ENCODE data around the gene DPYSL4.

DNA sequence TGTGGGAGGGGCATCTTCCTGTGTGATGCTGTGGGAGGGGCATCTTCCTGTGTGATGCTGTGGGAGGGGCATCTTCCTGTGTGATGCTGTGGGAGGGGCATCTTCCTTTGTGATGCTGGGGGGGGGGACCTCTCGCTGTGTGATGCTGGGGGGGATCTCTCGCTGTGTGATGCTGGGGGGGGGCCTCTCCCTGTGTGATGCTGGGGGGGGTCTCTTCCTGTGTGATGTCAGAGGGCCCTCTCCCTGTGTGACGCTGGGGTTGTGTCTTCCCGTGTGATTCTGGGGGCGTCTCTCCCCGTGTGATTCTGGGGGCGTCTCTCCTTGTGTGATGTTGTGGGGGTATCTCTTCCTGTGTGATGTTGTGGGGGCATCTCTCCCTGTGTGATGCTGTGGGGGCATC, 27.9 kb upstream of the DPYSL4 start:
- TF ChIP-seq EZH2 (IDR thresholded peaks at IDR 0.05; ENCODE audit: insufficient read depth, low read length), result no peak
- TF ChIP-seq, protein P1, sequence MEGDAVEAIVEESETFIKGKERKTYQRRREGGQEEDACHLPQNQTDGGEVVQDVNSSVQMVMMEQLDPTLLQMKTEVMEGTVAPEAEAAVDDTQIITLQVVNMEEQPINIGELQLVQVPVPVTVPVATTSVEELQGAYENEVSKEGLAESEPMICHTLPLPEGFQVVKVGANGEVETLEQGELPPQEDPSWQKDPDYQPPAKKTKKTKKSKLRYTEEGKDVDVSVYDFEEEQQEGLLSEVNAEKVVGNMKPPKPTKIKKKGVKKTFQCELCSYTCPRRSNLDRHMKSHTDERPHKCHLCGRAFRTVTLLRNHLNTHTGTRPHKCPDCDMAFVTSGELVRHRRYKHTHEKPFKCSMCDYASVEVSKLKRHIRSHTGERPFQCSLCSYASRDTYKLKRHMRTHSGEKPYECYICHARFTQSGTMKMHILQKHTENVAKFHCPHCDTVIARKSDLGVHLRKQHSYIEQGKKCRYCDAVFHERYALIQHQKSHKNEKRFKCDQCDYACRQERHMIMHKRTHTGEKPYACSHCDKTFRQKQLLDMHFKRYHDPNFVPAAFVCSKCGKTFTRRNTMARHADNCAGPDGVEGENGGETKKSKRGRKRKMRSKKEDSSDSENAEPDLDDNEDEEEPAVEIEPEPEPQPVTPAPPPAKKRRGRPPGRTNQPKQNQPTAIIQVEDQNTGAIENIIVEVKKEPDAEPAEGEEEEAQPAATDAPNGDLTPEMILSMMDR (IDR thresholded peaks at IDR 0.05; ENCODE audit: insufficient read depth, low read depth, low read length), result no peak

Data from astrocyte (in vitro differentiated cells and primary cell).